HG02610 (cell line): ENCODE results near the gene ZNF764.
"Not testable (repeated sequence)": the region's sequence is repeated elsewhere in the genome, so short reads cannot be mapped to it uniquely, and the experiment has no call there.

Experiments
- ATAC-seq: cut with Tn5 transposase; IDR thresholded peaks from one replicate; pipeline ENCODE4 v1.9.1; 2021; ENCODE audit warnings: mild to moderate bottlenecking, moderate library complexity; ENCODE audit not compliant: unreplicated experiment

The ZNF764 gene

DNA sequence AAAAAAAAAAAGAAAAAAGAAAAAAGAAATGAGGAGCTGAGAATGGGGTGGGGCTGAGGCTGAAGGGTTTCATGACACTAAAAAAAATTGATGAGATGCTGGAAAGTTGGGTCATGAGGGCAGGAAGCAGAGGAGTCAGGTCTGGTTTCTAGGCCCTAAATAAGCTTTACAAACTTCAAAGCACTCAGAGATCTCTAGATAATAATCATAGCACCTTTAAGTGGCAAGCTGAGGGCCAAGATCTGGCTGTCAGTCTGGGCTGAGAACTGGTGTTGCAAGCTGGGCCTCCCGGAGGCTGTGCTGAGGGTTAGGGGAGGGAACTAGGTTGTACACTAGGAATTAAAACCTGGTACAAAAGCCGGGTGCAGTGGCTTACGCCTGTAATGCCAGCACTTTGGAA is 6.4 kb downstream of the ZNF764 start:
- no peak for ATAC-seq

DNA sequence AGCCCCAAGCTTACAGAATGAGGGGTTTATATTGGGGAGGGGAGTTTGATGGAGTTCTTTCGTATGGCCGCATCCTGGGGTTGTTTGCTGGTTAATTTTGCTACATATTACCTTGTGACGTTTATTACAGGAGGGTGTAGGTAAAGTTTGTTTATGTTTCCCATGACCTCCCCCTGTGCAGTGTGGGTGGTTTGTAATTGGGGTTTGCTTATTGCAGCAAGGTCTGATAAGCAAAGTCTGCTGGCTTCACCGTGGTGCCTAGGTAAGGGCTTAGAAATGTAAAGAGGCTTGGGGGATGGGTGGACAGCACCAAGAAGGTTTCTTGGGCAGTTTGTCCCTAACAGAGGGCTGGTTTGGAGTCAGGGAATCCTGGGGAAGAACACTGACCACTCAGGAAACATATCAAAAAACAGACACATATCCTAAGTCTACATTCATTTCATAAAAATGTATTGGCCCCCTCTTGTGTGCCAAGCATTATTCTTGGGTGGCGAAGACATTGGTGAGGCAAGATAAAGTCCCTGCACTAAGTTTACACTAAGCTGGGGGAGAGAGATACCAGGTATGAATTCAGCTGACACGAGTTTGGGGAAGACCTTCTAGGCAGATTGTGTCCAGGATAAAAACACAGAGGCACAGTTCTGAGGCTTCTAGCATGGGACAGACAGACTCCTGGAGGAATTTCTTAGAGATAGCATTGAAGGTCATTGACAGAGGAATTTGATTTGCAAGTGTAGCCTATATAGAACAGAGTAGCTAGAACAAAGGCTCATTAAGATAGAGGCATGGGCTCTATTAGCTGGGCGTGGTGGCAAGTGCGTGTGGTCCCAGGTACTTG is 9.5 kb downstream of the ZNF764 start:
- no peak for ATAC-seq

DNA sequence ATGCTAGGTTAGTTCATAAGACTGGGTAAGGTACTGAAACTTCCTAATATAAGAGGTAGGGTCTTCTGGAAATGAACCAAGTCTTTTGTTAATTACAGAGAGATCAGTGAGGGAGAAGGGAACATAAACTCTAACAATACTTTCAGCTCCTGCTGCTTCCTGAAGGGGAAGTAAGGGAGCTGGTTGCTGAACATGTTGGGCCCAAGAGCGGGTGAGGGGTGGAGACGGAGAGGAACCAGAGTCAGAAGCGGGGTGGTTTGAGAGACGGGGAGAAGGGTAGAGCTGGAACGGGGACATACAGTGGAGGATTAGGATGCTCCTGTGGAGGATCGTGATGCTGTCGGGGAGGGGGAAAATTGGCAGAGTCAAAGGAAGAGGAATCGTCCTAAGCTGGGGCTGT is 12.1 kb downstream of the ZNF764 start:
- no peak for ATAC-seq

DNA sequence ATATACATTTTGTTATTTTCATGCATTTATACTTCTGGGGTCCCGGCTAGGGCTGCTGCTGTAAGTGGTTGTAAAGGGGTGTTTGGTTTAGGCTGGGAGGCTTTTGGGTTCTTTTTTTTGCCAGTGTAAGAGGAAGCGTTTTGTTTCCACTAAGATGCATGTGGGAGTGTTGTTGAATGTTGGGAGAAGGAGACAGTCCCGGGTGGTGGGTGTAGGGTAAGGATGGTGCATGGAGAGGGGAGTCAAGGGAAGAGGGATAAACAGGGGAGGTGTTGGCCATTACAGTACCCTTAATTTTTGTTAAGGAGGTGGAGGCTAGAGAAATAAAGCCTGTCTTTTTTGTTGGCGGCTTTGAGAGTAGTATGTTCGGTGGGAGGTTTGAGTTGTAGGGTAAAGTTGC is 15.1 kb downstream of the ZNF764 start:
- no peak for ATAC-seq

GRCh38 chr16:30541502-30542329 is 16.5 kb downstream of the ZNF764 start:
- no peak for ATAC-seq

GRCh38 chr16:30540916-30541464 is 17.2 kb downstream of the ZNF764 start:
- not testable (repeated sequence) for ATAC-seq

GRCh38 chr16:30539986-30540526 is 18.1 kb downstream of the ZNF764 start:
- not testable (repeated sequence) for ATAC-seq

GRCh38 chr16:30539000-30539964 is 18.9 kb downstream of the ZNF764 start:
- ATAC-seq: no peak

GRCh38 chr16:30536391-30537024 is 21.7 kb downstream of the ZNF764 start:
- ATAC-seq: not testable (repeated sequence)

GRCh38 chr16:30535777-30536190 is 22.4 kb downstream of the ZNF764 start:
- ATAC-seq: peak; percentile 44

- no peak for ATAC-seq
Measured at GRCh38 chr16:30535106-30535776, 22.9 kb downstream of the ZNF764 start.

GRCh38 chr16:30534368-30535105 is 23.6 kb downstream of the ZNF764 start, which contains the start of gene ZNF747:
ZNF747 (minus strand) TSS chr16:30534858; CDS start chr16:30534679, 179 bp downstream.
- peak; percentile 64 for ATAC-seq

DNA sequence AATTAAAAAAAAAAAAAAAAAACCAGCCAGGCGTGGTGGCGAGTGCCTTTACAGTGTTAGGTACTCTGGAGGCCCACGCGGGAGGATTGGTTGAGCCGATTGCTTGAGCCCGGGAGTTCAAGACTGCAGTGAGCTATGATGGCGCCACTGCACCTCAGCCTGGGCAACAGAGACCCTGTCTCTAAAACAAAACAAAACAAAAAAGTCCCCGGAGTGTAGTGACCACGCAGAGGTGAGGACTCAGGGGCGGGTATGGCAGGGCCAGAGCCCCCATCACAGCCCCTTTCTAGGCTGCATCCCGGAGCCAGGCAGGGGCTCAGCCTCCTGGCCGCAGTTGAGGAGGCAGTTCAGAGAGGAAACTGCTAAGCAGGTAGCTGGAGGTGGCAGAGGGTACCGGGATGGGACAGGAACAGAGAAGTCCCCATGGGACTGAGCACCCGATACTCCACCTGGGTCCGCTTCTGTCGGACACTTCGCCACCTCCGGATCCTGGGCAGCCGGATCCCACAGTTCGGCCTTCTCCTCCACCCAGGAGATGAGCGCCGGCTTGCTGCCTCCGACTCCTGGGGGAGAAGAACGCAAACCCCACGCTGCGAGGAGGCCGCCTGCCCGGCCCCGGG is 24.3 kb downstream of the ZNF764 start:
- ATAC-seq: peak; percentile 4

DNA sequence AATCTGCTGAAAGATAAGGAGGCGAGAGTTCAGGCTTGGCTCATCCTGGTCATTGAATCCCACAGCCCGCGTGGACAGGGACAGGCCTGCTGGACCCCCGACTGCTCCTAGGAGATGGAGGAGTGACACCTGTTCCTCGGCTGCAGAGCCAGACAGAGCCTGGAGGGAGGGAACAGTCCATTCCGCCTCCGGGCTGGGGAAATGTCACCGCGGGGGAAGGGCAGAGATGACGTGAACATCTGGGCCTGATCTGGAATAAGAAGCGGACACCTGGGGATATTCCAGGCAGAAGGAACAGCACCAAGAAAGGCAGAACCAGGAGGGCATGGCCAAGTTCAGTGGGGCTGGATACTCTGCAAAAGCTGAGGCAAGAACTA is 25.0 kb downstream of the ZNF764 start:
- no peak for ATAC-seq

GRCh38 chr16:30532285-30533145 is 25.7 kb downstream of the ZNF764 start:
- no peak for ATAC-seq

DNA sequence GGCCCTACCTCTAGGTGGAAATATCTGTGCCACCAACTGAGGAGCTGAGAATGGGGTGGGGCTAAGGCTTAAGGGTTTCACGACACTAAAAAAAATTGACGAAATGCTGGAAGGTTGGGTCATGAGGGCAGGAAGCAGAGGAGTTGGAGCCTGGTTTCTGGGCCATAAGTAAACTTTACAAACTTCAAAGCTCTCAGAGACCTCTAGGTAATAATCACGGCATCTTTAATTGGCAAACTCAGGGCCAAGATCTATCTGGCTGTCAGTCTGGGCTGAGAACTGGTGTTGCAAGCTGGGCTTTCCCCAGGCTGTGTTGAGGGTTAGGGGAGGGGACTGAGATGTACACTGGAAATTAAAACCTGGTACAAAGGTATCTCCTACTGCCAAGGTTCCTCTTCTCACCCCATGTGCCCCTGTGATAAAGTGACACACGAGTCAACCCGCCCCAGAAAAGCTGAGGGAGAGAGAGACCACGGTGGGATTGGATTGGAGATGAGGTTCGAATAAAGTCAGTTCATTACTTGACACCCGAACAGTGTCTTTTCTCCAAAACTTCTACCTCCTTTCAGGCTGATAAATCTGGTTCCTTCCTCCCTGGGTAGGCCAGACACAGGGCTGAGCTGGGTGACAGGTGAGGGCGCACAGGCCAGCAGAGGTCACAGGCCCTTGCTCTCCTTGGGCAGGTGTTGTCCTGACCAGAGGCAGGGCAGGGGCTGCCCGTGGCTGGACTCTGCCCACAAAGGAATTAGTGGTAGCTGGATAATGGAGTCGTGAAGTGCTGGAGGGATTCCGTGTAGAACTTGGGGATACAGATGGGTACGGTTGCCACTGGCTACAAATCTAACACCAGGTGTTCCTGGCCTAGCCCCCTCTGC is 27.8 kb downstream of the ZNF764 start:
- no peak for ATAC-seq
